ENCODE data around the gene SLC6A9.

SLC6A9 gene

GRCh38 chr1:43962324-43962723, 68.9 kb downstream of the SLC6A9 start:
- no peak overlapping the region for H3K4me3 ChIP-seq (ENCODE audit: low read length)

GRCh38 chr1:43961692-43962091, 69.6 kb downstream of the SLC6A9 start:
- DNase-seq (ENCODE audit: low read depth), result no peak
- no peak overlapping the region for H3K4me3 ChIP-seq (ENCODE audit: low read length)
- no peak for TF ChIP-seq CTCF (conservative IDR thresholded peaks at IDR 0.05; ENCODE audit: low read length)

More at GRCh38 chr1:43962324-43962723, 68.9 kb downstream of the SLC6A9 start:
- DNase-seq (ENCODE audit: low read depth), result no peak
- TF ChIP-seq CTCF (conservative IDR thresholded peaks at IDR 0.05; ENCODE audit: low read length), result no peak

- no peak for DNase-seq (ENCODE audit: low read depth)
- no peak overlapping the region for H3K4me3 ChIP-seq (ENCODE audit: low read length)
- no peak for TF ChIP-seq CTCF (conservative IDR thresholded peaks at IDR 0.05; ENCODE audit: low read length)
Measured at GRCh38 chr1:43960798-43961197, 70.5 kb downstream of the SLC6A9 start.

GRCh38 chr1:43958351-43959255, 72.7 kb downstream of the SLC6A9 start:
- DNase-seq (ENCODE audit: low read depth), result no peak
- no peak overlapping the region for H3K4me3 ChIP-seq (ENCODE audit: low read length)
- no peak for TF ChIP-seq CTCF (conservative IDR thresholded peaks at IDR 0.05; ENCODE audit: low read length)

- DNase-seq (ENCODE audit: low read depth), result no peak
- no peak overlapping the region for H3K4me3 ChIP-seq (ENCODE audit: low read length)
- TF ChIP-seq CTCF (conservative IDR thresholded peaks at IDR 0.05; ENCODE audit: low read length), result no peak
Measured at GRCh38 chr1:43957407-43958040, 73.7 kb downstream of the SLC6A9 start.

- H3K4me3 ChIP-seq (ENCODE audit: low read length), result no peak overlapping the region
- TF ChIP-seq CTCF (conservative IDR thresholded peaks at IDR 0.05; ENCODE audit: low read length), result no peak
- no peak for DNase-seq (ENCODE audit: low read depth)
Measured at GRCh38 chr1:43956234-43956633, 75.0 kb downstream of the SLC6A9 start.

GRCh38 chr1:43954036-43954435, 77.2 kb downstream of the SLC6A9 start:
- no peak overlapping the region for H3K4me3 ChIP-seq (ENCODE audit: low read length)
- no peak for TF ChIP-seq CTCF (conservative IDR thresholded peaks at IDR 0.05; ENCODE audit: low read length)
- DNase-seq (ENCODE audit: low read depth), result no peak
